GM12892 (cell line): Measurements from ENCODE around the gene CRY1.

Experiments used
- POLR2A ChIP-seq: IDR thresholded peaks from 2 replicates; pipeline ENCODE4 v1.6.1; 2011; ENCODE audit warnings: low read depth, low read length, control low read depth
- POLR2AphosphoS5 ChIP-seq: IDR thresholded peaks from 2 replicates; pipeline ENCODE4 v1.6.1; 2011; ENCODE audit warnings: low read depth, low read length, control low read depth
- TAF1 ChIP-seq: IDR thresholded peaks from 2 replicates; pipeline ENCODE4 v1.6.1; 2011; ENCODE audit warnings: low read depth, mild to moderate bottlenecking, control low read depth, low read length, borderline replicate concordance

DNA sequence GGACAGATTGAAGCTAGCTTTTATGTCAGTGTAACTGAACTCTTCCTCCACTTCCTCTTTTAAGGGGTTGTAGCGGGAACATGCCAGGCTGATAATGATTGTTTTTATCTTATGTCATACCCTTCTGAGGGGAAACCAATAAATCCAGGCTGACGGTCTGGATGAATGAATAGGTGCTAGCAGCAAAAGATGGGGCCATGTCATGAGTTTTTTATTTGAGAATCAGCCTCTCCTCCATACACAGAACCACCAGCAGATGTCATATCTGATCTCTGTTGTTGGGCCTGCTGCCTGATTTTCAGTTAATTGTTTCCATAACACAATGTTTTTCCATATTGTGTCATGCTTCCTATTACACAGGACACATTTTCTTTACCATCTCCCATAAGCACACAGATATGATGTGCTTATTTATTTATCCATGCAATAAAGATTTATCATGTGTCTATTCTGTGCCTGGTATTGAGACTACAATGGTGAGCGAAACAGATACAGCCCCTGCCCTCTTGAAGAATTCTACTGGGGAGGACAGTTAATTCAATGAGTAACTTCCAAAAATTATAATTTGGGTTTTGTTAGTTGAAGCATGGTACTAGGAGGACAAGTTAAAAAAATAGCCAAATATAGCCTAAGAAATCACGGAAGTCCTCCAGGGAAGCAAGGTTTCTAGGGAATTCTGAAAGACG, 33.6 kb upstream of the CRY1 start:
- no peak for TF ChIP-seq POLR2A
- TF ChIP-seq POLR2AphosphoS5, result no peak
- TF ChIP-seq TAF1, result no peak
